ENCODE results near the gene PPP1R13B. TPM values are rescaled to one million over a fixed set of nuclear protein-coding genes. Genes with fewer than 3 reads are reported as not detected.

Gene PPP1R13B, protein sequence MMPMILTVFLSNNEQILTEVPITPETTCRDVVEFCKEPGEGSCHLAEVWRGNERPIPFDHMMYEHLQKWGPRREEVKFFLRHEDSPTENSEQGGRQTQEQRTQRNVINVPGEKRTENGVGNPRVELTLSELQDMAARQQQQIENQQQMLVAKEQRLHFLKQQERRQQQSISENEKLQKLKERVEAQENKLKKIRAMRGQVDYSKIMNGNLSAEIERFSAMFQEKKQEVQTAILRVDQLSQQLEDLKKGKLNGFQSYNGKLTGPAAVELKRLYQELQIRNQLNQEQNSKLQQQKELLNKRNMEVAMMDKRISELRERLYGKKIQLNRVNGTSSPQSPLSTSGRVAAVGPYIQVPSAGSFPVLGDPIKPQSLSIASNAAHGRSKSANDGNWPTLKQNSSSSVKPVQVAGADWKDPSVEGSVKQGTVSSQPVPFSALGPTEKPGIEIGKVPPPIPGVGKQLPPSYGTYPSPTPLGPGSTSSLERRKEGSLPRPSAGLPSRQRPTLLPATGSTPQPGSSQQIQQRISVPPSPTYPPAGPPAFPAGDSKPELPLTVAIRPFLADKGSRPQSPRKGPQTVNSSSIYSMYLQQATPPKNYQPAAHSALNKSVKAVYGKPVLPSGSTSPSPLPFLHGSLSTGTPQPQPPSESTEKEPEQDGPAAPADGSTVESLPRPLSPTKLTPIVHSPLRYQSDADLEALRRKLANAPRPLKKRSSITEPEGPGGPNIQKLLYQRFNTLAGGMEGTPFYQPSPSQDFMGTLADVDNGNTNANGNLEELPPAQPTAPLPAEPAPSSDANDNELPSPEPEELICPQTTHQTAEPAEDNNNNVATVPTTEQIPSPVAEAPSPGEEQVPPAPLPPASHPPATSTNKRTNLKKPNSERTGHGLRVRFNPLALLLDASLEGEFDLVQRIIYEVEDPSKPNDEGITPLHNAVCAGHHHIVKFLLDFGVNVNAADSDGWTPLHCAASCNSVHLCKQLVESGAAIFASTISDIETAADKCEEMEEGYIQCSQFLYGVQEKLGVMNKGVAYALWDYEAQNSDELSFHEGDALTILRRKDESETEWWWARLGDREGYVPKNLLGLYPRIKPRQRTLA
- 100 to 1,000 TPM; 102 to 158 (median 117) TPM for total RNA-seq
- 50.1 TPM for polyA plus RNA-seq
- long read RNA-seq, donor 1, full-length matches to known transcripts: 13 of 42 reads
- long read RNA-seq, donor 1, partial matches to known transcripts: 17 of 42 reads
- long read RNA-seq, donor 1, other reads (novel, unspliced or antisense): 12 of 42 reads
- long read RNA-seq, donor 2, partial matches to known transcripts: 7 of 17 reads
- long read RNA-seq, donor 2, other reads (novel, unspliced or antisense): 10 of 17 reads
- long read RNA-seq, donor 3, transcript PPP1R13B-213 (5 exons, 970 nt): major isoform, 11 of 38 reads
- long read RNA-seq, donor 3, partial matches to known transcripts: 14 of 38 reads
- long read RNA-seq, donor 3, other reads (novel, unspliced or antisense): 13 of 38 reads
- long read RNA-seq, donor 4, partial matches to known transcripts: 10 of 20 reads
- long read RNA-seq, donor 4, other reads (novel, unspliced or antisense): 8 of 20 reads

DNA sequence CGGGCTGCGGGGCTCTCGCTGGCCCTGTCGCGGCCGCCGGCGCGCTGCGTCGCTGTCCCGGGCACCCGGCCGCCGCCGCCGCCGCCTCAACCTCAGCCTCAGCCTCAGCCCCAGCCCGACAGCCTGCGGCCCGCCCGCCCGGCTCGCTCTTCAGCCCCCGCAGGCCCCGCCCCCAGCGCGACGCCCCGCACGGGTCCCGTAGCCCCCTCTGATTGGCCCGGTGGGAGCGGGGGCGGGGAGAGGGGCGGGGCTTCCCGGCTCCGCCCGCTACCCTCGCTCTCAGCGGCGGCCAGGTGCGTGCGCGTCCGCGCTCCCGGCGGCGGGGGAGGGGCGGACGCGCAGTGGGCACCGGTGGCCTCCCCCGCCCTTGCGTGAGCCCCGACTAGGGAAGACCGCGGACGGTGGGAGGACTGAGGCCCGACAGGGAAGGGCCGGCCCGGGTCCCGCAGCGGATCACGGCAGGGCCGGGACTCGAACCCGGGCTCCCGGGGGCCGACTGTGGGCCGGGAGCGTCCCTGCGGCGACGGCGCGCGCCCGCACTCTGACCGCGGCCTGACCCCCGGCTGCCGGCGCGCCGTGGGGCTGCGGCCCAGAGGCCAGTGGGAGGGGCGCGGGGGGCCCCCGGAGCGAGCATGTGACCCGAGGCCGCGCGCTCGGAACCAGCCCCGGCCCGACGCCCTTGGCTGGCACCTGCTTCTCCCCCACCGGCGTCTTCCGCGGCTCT is at the start of gene PPP1R13B:
PPP1R13B (minus strand) TSS at position 125 of the 724 bp plus-strand sequence. CDS start 268 bp downstream, outside the sequence.
- no peaks in the 10 kb centered on the region for H3K9me3 ChIP-seq (ENCODE audit: control insufficient read depth, low read length)
- WGBS: under 1% methylated on average over 104 of the region's 104 CpGs
- H3K27ac ChIP-seq (ENCODE audit: low read length): peak within 1 kb of the TSS; percentile 89
- peak; percentile 95 to 98 (median 98) for DNase-seq
- no peaks in the 10 kb centered on the region for H3K4me1 ChIP-seq (ENCODE audit: control insufficient read depth, insufficient read depth, low read length)
- peak within 1 kb of the TSS; percentile 87 for H3K4me3 ChIP-seq (ENCODE audit: low read length)
- no peaks in the 10 kb centered on the region for H3K27me3 ChIP-seq (ENCODE audit: control insufficient read depth, insufficient read depth)
- intact Hi-C loops (cut with DNase I): no loop called here
- peak; percentile 97 for ATAC-seq

GRCh38 chr14:103896578-103896977 is 49.2 kb upstream of the PPP1R13B start:
- intact Hi-C loops (cut with DNase I): no loop called here
- Histone ChIP-seq H3K4me1 (ENCODE audit: control insufficient read depth, insufficient read depth, low read length) (no peaks in the 10 kb centered on the region), H3K27ac (ENCODE audit: low read length) (no peak overlapping the region), H3K27me3 (ENCODE audit: control insufficient read depth, insufficient read depth) (no peaks in the 10 kb centered on the region), H3K9me3 (ENCODE audit: control insufficient read depth, low read length) (no peaks in the 10 kb centered on the region), H3K4me3 (ENCODE audit: low read length) (no peak overlapping the region)
- ATAC-seq (no peak), DNase-seq (no peak)
- 72% methylated on average over 6 of the region's 6 CpGs for WGBS

- DNase-seq (no peak), ATAC-seq (no peak)
- intact Hi-C loops (cut with DNase I): no loop called here
- no peak overlapping the region for H3K27ac ChIP-seq (ENCODE audit: low read length)
- H3K4me3 ChIP-seq (ENCODE audit: low read length): no peak overlapping the region
- no peaks in the 10 kb centered on the region for H3K4me1 ChIP-seq (ENCODE audit: control insufficient read depth, insufficient read depth, low read length)
- 83% methylated on average over 7 of the region's 7 CpGs for WGBS
- no peaks in the 10 kb centered on the region for H3K9me3 ChIP-seq (ENCODE audit: control insufficient read depth, low read length)
- H3K27me3 ChIP-seq (ENCODE audit: control insufficient read depth, insufficient read depth): no peaks in the 10 kb centered on the region
Measured at GRCh38 chr14:103894723-103895059, 47.3 kb upstream of the PPP1R13B start.

GRCh38 chr14:103894034-103894722 is 46.8 kb upstream of the PPP1R13B start:
- H3K27ac ChIP-seq (ENCODE audit: low read length): no peak overlapping the region
- 68% methylated on average over 26 of the region's 26 CpGs for WGBS
- no peaks in the 10 kb centered on the region for H3K27me3 ChIP-seq (ENCODE audit: control insufficient read depth, insufficient read depth)
- ATAC-seq (no peak), DNase-seq (peak in 1 of 3 donors; percentile 9)
- no peaks in the 10 kb centered on the region for H3K4me1 ChIP-seq (ENCODE audit: control insufficient read depth, insufficient read depth, low read length)
- intact Hi-C loops (cut with DNase I): no loop called here
- no peak overlapping the region for H3K4me3 ChIP-seq (ENCODE audit: low read length)
- no peaks in the 10 kb centered on the region for H3K9me3 ChIP-seq (ENCODE audit: control insufficient read depth, low read length)

DNA sequence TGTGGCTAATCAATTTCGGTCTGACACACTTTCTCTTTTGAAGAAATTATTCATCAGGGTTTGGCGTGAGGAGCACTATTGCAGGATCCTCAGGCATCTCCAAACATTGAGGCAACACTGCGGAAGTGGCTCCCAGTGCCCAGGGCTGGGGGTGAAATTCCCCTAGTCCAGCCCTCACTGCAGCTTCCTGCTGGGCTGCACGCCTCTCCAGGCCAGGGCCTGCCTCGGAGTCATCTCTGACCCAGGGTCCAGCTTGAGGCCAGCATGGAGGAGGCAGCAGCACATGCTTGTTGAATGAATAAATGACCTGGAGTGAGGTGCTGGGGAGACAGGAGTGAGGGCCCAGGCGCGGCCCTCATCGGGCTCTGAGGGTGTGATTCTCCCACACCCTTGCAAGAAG is 44.9 kb upstream of the PPP1R13B start:
- H3K4me1 ChIP-seq (ENCODE audit: control insufficient read depth, insufficient read depth, low read length): no peaks in the 10 kb centered on the region
- no peak overlapping the region for H3K27ac ChIP-seq (ENCODE audit: low read length)
- ATAC-seq: no peak
- intact Hi-C loops (cut with DNase I): no loop called here
- WGBS: 87% methylated on average over 8 of the region's 8 CpGs
- DNase-seq: peak in 1 of 3 donors; percentile 16
- H3K27me3 ChIP-seq (ENCODE audit: control insufficient read depth, insufficient read depth): no peaks in the 10 kb centered on the region
- H3K9me3 ChIP-seq (ENCODE audit: control insufficient read depth, low read length): no peaks in the 10 kb centered on the region
- no peak overlapping the region for H3K4me3 ChIP-seq (ENCODE audit: low read length)

GRCh38 chr14:103891667-103892215 is 44.4 kb upstream of the PPP1R13B start:
- H3K4me1 ChIP-seq (ENCODE audit: control insufficient read depth, insufficient read depth, low read length): no peaks in the 10 kb centered on the region
- intact Hi-C loops (cut with DNase I): no loop called here
- DNase-seq (peak in 1 of 3 donors; percentile 50), ATAC-seq (no peak)
- no peak overlapping the region for H3K27ac ChIP-seq (ENCODE audit: low read length)
- H3K9me3 ChIP-seq (ENCODE audit: control insufficient read depth, low read length): no peaks in the 10 kb centered on the region
- H3K27me3 ChIP-seq (ENCODE audit: control insufficient read depth, insufficient read depth): no peaks in the 10 kb centered on the region
- 87% methylated on average over 15 of the region's 15 CpGs for WGBS
- H3K4me3 ChIP-seq (ENCODE audit: low read length): no peak overlapping the region

- intact Hi-C loops (cut with DNase I): no loop called here
- no peaks in the 10 kb centered on the region for H3K27me3 ChIP-seq (ENCODE audit: control insufficient read depth, insufficient read depth)
- H3K9me3 ChIP-seq (ENCODE audit: control insufficient read depth, low read length): no peaks in the 10 kb centered on the region
- no peaks in the 10 kb centered on the region for H3K4me1 ChIP-seq (ENCODE audit: control insufficient read depth, insufficient read depth, low read length)
- H3K27ac ChIP-seq (ENCODE audit: low read length): no peak overlapping the region
- 67% methylated on average over 18 of the region's 18 CpGs for WGBS
- ATAC-seq (peak; percentile 3 to 13), DNase-seq (peak in 1 of 3 donors; percentile 48)
- no peak overlapping the region for H3K4me3 ChIP-seq (ENCODE audit: low read length)
Measured at GRCh38 chr14:103890821-103891666, 43.7 kb upstream of the PPP1R13B start.

DNA sequence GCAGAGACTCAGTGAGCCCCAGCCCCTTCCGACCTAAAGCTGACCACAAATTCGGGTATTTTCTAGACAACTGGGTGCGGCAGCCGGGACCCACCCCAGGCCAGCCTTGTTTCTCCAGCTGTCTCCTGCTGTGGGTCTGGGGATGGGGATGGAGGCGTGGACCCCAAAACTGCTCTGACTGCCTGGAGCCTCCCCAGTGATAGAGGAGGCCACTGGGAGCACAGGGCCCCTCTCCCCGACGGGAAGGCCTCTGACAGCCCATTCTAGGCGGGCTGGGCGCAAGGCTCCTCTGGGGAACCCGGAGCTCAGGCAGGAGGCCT is 42.6 kb upstream of the PPP1R13B start:
- Histone ChIP-seq H3K4me1 (ENCODE audit: control insufficient read depth, insufficient read depth, low read length) (no peaks in the 10 kb centered on the region), H3K9me3 (ENCODE audit: control insufficient read depth, low read length) (no peaks in the 10 kb centered on the region), H3K4me3 (ENCODE audit: low read length) (no peak overlapping the region), H3K27me3 (ENCODE audit: control insufficient read depth, insufficient read depth) (no peaks in the 10 kb centered on the region), H3K27ac (ENCODE audit: low read length) (no peak overlapping the region)
- DNase-seq (peak in 1 of 3 donors; percentile 51), ATAC-seq (no peak)
- intact Hi-C loops (cut with DNase I): no loop called here
- WGBS: 77% methylated on average over 10 of the region's 10 CpGs

All from right cardiac atrium (tissue), 5 donors.